Stimulated activated CD8-positive, alpha-beta memory T cell treated with anti-CD3 and anti-CD28 coated beads, Interleukin-4, amount 100 ng/mL, for 24 hours (primary cell): ENCODE data around the gene RGL2.
"Not testable (repeated sequence)": the region's sequence is repeated elsewhere in the genome, so short reads cannot be mapped to it uniquely, and the experiment has no call there.

Source experiments
- DNase-seq: peaks from one replicate; pipeline ENCODE4 v3.0.0-alpha.2; 2020; ENCODE audit warnings: low read depth

RGL2 gene

DNA sequence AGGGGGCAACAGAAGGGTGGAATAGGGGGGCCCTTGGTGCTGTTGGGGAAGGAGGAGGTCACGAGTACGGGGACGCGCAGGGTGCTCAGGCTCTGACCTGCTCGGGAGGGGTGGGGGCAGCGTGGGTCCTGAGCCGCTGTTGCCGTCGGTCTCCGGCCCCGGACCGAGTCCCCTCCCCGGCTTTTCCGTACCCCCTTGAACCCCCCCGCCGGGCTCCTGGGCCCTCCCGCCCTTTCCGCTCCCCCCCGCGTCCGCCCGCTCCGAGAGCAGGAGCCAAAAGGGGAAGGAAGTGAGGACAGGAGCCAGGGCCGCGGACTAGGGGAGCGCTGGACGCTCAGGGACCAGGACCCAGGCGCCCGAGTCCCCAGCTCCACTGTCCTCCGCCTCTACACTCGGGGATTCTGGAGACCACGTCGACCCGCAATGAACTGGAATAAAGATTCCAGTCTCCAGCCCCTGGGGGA is at the start of gene RGL2:
Gene RGL2, minus strand, starts transcription at position 170 of the 464 bp plus-strand sequence. CDS start 332 bp downstream, outside the sequence.
- no peak for DNase-seq

- DNase-seq: no peak
Observed at GRCh38 chr6:33347816-33348215, 49.1 kb upstream of the RGL2 start.

- not testable (repeated sequence) for DNase-seq
Observed at GRCh38 chr6:33346972-33347371, 48.2 kb upstream of the RGL2 start.

GRCh38 chr6:33344701-33345697 is 46.3 kb upstream of the RGL2 start:
- peak; percentile 45 for DNase-seq

DNA sequence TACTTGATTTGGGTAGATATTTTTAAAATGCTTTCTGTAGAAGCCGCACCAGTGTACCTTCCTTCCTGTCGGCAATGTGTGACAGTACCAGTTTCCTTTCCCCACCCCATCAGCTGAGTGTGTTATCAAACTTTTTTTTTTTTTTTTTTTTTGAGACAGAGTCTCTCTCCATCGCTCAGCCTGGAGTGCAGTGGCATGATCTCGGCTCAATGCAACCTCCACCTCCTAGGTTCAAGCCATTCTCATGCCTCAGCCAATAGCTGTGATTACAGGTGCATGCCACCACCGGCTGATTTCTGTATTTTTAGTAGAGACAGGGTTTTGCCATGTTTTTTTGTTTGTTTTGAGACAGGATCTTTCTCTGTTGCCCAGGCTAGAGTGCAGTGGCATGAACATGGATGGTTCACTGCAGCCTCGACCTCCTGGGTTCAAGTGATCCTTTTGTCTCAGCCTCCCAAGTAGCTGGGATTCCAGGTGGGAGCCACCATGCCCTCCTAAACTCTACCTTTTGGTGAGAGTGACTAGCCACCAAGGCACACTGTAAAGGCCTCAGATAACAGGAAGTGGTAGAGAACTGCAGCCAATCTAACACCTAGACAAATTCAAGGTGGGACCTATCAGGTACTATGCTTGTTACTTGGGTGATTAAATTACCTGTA is 45.3 kb upstream of the RGL2 start:
- DNase-seq: no peak

DNA sequence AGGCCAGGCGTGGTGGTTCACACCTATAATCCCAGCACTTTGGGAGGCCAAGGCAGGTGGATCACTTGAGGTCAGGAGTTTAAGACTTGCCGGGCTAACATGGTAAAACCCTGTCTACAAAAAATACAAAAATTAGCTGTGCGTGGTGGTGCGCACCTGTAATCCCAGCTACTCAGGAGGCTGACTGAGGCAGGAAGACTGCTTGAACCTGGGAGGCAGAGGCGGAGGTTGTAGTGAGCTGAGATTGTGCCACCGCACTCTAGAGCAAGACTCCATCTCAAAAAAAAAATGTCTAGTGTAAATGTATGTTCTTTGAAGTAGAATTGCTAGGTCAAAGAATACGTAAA is 44.8 kb upstream of the RGL2 start:
- DNase-seq: not testable (repeated sequence)

- DNase-seq: no peak
Observed at GRCh38 chr6:33339193-33339592, 40.5 kb upstream of the RGL2 start.

DNA sequence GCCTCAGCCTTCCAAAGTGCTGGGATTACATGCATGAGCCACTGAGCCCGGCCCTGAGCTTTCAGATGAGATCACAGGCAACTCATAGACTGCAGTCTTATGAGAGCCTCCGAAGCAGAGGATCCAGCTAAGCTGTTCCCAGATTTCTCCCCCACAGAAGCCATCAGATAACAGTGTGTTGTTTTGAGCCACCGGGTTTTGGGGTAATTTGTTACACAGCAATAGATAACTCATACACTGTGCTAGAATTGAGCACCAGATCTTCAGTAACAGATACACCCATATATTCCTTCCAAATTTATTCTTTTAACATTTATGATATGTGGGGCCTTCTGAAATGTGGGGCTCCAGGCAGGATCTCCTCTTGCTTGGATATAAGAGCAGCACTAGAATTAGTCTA is 37.8 kb upstream of the RGL2 start:
- no peak for DNase-seq

DNA sequence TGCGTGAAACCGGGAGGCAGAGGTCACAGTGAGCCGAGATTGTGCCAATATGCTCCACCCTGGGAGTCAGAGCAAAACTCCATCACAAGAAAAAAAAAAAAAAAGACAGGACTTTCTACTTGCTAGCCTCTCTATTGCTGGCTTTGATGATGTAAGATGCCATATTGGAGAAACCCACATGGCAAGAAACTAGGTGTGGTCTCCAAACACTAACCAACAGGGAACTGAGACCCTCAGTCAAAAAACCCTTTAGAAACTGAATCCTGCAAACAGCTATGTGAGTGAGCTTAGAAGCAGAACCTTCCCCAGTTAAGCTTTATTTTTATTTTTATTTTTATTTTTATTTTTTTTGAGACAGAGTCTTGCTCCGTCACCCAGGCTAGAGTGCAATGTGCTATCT is 37.2 kb upstream of the RGL2 start:
- no peak for DNase-seq

DNA sequence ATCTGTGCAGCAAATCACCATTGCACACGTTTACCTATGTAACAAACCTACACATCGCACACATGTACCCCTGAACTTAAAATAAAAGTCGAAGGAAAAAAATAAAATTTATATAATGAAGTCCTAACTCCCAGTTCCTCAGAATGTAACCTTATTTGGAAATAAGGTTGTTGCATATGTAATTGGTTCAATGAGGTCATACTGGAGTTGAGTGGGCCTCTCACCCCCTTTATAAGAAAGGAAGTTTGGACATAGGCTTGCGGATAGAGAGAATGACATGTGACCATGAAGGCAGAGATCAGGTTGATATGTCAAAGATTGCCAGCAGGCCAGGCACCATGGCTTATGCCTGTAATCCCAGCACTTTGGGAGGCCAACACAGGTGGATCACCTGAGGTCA is 34.9 kb upstream of the RGL2 start:
- no peak for DNase-seq

- DNase-seq: no peak
Observed at GRCh38 chr6:33330736-33331135, 32.0 kb upstream of the RGL2 start.

DNA sequence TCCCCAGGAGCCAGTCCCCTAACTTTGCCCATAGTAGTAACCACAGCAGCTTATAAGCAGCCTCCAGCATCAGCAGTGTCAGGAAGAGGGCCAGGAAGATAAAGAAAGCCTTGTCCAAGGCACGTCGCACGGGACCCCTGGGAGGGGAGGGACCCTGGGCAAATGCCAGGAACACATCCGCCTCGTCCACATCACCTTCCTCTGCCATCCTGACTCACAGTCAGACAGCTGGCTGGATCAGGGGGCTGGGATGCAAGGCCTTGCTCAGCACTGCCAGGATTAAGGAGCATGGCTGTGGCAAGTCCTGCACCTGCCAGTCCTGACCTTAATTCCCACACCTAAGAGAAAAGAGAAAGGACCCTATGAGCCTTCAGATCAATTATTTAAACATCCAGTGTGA is 30.3 kb upstream of the RGL2 start:
- DNase-seq: no peak

- no peak for DNase-seq
Observed at GRCh38 chr6:33324125-33324524, 25.4 kb upstream of the RGL2 start.

GRCh38 chr6:33323623-33323948 is 24.8 kb upstream of the RGL2 start:
- DNase-seq: no peak

GRCh38 chr6:33321227-33321626 is 22.5 kb upstream of the RGL2 start:
- no peak for DNase-seq

GRCh38 chr6:33320315-33321181 is 21.8 kb upstream of the RGL2 start:
- no peak for DNase-seq

GRCh38 chr6:33319939-33320314 is 21.2 kb upstream of the RGL2 start:
- no peak for DNase-seq

DNA sequence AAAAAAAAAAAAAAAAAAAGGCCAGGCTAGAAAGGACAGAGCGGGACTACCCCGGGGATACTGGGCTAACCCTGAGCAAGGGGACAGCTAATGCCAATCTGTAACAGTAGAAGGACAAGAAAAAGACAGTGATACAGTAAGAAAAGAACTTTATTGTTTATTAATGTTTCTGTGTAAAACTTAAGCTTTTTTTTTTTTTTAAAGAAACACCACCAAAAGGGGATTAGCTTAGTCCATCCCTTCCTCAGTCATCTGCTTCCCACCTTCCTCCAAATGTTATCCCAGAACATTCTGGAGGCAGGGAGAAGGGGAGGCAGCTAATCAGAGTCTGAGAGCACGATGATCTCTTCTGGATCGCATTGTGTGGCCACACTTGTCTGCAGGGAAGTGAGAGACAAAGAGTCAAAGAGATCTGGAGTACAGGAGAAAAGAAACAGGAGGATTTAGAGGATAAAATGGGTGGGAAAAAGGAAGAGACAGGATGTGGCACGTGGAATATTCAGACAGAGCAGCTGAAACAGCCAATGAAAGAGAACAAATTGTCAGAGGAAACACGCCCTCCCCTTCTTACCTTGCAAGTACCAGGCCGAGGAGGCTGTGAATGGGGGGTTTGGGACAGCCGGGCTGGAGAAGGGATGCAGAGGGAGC is 19.8 kb upstream of the RGL2 start:
- no peak for DNase-seq

DNA sequence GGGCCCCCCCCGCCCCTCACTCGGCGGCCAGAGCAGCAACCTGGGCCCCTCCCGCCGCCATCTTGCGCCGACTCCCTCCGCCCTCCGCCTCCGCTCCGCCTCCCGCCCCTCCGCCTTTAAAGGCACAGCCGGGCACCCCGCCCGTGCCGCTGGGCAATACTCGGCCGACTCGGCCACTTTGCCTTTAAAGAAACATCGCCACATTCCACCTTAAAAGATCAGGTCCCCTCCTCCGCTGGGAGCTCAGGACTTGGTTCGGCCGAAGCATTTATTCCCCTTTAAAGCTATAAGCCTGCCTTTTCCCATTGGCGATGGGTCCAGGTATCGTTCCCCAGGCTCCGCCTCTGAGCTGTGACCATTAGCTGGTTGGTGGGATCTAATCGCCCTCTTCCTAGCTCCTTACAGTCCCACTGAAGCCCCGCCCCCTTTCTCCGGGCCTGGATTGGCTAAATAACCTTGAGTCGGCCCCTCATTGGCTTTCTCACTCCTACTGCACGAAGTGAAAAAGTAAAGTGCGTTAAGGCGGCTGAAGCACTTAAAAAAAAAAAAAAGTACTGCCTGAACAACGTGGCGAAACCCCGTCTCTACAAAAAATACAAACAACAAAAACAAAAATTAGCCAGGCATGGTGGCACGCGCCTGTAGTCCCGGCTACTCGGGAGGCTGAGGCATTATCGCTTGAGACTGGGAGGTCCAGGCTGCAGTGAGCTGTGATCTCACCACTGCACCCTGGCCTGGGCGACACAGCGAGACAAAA is 19.1 kb upstream of the RGL2 start, which contains the start of gene ZBTB22:
Gene ZBTB22, minus strand, starts transcription at position 76 of the 757 bp plus-strand sequence. CDS start 828 bp downstream, outside the sequence.
- DNase-seq: peak; percentile 94

- DNase-seq: no peak
Observed at GRCh38 chr6:33317419-33317668, 18.6 kb upstream of the RGL2 start.
